GM18517 (cell line): ENCODE data around the gene HOXD10.

Experiments
- ATAC-seq: cut with Tn5 transposase; IDR thresholded peaks from one replicate; pipeline ENCODE4 v1.9.1; 2021; ENCODE audit warnings: mild to moderate bottlenecking, moderate library complexity; ENCODE audit not compliant: unreplicated experiment

HOXD10 gene

DNA sequence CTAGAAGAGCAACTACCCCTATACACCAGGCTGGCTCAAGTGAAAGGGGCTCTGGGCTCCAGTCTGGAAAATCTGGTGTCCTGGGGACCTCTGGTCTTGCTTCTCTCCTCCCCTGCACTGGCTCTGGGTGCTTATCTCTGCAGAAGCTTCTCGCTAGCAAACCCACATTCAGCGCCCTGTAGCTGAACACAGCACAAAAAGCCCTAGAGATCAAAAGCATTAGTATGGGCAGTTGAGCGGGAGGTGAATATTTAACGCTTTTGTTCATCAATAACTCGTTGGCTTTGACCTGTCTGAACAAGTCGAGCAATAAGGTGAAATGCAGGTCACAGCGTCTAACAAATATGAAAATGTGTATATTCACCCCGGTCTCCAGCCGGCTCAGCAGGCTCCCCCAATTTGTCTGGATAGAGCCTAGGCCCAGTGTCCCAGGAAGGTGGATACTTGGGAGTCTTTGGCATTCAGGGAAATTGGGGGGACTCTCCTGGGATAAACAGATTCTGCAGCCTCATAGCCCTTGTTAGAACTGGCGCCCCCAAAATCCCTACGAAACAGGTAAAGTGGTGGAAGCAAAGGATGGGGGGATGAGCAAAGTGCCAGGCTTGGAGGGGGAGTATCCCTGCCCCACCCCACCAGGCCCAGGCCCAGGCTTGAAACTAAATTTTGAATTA is 32.3 kb downstream of the HOXD10 start:
- ATAC-seq = no peak

DNA sequence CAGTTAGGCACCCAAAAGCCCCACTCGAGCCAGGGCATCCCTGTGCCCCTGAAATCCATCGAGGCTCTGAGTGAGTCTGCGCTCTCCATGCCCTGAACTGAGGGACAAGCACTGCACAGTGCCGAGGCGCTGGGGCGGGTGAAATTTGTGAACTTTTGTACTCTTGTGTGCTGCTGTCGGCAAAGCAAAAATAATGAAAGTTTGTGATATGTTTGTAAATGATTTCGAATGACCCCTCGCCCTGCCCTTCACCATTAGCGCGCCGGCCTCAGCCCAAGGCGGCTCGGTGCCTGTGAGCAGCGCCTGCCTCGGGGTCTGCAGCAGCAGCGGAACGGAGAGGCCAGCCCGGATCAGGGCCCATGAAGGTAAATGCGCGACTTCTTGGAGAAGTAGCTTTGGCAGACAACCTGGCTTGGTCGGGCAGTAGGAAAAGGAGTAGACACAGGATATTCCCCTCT is 32.9 kb downstream of the HOXD10 start:
- ATAC-seq = no peak

DNA sequence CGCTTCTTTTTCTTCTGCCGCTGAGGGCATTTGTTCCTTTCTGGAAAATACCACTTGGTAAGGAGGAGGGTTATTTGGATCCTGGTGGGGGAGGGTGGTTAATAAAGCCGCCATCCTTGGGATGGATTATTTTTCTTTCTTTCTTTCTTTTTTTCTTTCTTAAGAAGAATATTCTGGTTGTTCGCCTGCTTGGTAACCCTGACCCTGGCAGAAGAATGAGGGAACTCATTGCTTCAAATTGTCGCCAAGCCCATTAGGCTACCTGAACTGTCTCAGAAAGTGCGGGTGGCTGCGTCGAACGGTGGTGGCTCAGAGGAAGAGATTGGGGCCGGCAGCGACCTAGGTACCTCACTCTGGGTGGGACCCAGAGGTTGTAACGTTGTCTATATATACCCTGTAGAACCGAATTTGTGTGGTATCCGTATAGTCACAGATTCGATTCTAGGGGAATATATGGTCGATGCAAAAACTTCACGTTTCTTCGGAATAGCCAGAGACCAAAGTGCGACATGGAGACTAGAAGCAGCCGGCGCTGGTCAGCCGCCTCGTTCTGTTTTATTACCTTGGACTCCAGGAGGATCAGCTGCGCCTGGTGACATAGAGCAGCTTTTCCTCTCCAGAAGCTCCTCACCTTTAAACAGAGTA is 33.5 kb downstream of the HOXD10 start:
- ATAC-seq = no peak

DNA sequence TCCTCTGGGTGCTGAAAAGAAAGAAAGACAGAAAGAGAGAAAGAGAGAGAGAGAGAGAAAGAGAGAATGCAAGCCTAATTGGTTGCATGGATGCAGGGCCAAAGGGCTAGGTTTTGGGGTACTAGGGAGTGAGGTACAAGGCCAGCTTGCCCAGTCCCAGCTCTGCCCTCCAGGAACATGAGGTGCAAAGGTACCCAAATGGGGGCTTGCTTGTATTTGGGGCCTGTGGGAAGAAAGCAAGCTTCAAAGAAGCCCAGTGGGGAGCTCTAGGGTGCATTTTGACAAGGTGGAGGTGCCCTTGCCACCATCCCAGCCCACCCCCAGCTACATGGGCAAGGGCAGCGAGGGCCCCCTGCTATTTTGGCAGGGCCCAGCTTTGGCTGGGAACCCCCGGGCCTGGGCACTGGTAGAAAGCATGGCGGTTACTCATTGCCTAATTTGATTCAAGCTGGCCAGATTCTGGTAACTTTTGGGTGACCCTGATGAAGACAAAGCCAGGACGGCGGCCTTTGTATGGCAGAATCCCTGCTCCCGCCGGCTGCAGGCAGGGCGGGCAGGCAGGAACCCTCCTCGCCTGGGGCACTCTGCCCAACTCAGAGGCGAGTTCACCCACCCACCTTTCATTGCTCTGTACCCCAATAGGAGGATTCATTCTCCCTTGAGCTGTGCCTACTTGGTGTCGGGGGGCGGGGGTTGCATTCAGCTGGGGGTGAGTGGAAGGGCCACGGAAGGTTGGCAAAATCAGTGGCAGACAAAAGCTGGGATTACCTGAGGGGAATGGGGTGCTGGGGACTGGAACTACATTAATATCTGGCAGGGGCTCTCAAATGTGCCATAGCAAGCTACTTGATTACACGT is 34.2 kb downstream of the HOXD10 start:
- ATAC-seq = no peak

DNA sequence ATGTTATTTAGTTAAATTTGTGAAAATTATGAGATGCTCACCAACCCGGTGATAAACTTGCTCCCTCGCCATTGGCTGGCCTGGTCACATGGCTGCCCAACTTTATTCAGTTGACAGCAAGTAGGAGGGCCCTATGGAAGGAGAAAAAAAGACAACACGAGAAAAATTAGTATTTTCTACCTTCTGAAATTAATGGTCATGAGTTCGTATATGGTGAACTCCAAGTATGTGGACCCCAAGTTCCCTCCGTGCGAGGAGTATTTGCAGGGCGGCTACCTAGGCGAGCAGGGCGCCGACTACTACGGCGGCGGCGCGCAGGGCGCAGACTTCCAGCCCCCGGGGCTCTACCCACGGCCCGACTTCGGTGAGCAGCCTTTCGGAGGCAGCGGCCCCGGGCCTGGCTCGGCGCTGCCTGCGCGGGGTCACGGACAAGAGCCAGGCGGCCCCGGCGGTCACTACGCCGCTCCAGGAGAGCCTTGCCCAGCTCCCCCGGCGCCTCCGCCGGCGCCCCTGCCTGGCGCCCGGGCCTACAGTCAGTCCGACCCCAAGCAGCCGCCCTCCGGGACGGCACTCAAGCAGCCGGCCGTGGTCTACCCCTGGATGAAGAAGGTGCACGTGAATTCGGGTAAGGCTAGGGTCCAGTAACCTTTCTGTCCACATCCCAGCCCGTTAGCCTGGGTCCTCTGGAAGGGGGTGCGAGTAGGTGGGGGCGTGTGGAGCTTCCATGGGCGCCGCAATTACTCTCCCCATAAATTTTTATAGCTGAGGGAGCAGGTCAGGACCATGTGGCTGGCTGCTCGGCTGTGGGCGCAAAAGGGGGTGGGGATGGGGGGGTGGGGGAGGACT is 35.1 kb downstream of the HOXD10 start, which contains the start of gene HOXD4:
Gene HOXD4 (plus strand): TSS at position 109 of the 846 bp plus-strand sequence. CDS start 84 bp downstream, at position 193.
- ATAC-seq = no peak

DNA sequence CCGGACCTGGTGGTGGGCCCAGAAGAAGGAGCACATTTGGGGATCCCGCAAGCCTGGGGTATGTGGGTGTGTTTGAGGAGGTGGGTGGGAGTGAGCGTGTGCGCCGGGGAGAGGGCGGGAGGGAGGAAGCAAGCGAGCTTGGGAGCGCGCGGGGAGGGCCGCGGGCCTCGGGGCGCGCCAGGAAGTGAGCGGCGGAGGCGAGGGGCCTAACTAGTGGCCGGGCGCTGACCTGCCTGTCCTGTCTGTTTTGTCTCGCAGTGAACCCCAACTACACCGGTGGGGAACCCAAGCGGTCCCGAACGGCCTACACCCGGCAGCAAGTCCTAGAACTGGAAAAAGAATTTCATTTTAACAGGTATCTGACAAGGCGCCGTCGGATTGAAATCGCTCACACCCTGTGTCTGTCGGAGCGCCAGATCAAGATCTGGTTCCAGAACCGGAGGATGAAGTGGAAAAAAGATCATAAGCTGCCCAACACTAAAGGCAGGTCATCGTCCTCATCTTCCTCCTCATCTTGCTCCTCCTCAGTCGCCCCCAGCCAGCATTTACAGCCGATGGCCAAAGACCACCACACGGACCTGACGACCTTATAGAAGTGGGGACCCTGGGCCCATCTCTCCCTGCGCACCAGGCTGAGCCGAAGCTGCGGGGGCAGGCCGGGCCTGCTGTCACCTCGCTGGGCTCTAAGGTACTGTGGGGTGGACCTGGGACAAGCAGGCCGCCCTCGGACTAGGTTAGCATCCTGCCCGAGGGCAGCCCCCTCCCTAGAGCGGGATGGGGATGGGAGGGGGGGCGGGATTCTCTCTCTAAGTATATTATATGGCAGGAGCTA is 36.0 kb downstream of the HOXD10 start:
- ATAC-seq = no peak

DNA sequence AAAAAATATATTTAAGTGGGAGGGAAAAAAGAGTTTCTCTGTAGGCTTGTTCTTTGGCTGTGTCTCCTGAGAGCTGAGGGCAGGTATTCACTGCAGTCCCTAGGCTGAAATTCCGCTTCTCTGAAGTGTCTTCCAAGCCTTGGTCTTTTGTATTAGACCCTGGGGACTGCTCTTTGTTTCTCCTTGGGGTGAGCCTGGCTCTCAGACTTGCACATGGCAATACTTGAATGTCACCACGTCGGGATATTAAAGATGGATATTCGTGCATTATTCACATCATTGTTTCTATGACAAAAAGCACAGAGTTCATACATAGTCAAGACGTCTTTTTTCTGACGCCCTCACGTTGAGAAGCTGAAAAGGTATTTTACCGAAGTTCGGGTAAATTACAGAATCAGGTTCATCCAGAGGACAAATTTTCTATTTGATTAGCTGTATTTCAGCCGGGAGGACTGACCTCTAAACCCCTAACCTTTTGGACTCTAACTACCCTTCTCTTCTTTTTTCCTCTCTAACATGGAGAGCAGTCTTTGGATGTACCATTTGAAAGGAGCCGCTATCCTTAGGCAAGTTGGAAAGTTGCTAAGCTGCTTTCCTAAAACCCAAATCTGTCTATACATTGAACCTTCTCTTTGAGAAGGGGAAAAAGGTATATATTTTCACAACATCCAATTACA is 38.1 kb downstream of the HOXD10 start:
- no peak for ATAC-seq

DNA sequence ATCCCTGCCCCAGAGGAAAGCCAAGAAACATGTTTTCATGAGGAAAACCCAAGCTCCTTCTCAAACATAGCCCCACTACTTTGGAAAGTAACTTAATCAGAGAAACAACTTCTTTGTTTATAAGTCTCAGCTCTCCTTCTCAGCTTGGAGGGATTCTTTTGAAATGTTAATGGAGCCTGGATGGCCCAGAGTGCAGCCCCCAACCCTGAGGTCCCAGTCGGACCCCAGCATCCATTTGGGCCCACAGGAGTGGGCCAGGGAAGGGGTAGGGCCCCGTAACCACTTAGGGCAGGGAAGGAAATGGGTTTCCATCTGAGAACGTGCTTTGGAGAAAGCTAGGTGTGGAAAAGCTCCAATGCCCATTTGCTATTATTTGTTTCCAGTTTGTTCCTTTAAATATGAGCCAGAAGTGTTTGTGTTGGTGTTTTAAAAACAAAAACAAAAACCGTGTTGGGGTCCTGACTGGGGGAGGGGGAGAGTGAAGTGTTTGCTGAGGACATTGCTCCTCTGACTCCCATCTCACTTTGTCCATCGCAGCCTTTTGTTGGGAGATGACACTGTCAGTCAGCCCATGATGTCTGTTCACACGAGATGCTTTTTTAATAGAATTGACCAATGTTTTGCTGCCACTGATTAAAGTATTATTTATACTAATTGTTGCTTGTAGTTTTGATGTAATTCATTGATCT is 38.9 kb downstream of the HOXD10 start:
- no peak for ATAC-seq

DNA sequence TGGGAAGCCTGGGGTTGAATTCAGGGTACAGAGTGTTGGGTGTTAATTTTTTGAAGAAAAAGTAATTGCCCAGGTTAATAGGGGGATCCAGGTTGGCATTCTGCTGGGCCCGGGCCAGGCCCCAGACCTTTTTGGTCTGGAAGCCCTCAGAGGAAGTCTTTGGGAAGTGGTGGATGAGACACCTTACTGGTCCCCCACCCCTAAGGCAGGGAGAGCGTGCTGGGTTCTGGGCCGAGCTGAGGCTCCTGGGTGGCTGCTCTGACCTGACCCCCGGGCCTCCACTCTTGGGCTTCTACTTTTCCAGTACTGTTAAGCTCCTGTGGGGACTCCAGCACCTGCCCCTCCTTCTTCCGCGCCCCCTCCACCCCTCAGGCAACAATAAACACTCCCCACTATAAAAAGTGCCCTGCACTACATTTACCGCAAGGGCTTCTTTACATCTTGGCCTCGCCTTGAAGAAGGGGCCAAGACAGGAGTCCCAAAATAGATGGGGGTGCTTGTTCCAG is 39.8 kb downstream of the HOXD10 start:
- no peak for ATAC-seq

DNA sequence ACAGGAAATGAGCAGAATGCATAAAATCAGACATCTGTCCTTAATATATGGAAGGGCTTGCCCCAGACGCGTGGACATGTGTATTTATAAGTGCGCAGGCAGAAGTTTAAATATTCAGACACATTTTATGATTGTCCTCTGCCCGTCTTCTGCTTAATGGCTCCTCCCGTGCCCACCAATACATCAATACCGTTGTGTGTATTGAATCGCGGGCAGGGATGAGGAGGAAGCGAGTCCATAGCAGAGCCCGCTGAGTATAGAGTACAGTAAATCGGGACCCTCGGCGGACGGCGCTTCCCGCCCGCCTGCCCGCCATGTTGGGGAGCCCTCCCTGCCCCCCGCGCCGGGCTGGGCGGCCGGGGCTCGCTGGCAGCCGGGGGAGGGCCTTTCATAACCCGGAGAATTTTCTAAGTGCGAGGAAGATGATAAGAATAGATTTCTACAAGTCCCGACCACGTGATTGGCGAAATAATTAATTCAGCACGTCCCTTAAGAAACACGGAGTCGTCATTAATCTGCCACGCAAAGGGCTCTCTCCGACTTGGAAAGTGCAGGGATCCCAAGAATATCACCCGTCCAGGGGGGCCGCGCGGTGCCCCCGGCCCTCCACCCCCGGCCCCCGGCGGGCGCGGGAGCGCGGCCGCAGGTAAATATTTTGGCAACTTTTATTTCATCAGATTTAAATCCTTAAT is 40.4 kb downstream of the HOXD10 start, which contains the start of gene HOXD3:
Gene HOXD3 (plus strand): TSS at position 501 of the 692 bp plus-strand sequence. CDS start 11,808 bp downstream, outside the sequence.
- ATAC-seq = no peak

DNA sequence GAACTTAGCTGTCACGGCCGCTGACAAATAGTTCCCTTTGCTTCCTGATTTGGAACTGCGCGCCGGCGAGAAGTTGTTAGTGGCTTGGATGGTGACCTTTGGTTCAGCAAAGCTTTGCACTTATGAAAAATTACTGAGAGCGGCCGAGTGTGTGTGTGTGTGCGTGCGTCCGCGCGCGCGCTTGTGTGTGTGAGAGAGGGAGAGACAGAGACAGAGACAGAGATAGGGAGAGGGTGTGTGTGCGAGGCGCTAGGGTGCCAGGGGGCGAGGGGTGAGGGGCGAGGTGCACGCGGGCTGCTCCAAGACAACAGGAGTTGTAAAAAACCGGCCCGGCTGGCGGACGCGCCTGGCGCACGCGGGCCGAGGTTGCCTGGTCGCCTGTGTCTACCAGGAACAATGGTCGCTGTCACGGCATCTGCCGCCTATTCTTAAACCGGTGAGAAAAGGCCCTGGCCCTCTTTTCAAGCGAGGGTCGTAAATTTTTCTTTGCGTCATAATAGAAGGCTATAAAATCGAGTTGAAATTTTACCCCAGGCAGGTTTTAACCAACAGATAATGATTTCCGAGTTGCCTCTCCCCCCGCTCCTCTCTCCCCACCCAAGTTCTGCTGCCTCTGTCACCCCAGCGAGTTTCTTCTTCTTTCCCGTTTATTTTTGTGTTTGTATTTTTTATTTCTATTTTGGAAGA is 41.1 kb downstream of the HOXD10 start:
- no peak for ATAC-seq

DNA sequence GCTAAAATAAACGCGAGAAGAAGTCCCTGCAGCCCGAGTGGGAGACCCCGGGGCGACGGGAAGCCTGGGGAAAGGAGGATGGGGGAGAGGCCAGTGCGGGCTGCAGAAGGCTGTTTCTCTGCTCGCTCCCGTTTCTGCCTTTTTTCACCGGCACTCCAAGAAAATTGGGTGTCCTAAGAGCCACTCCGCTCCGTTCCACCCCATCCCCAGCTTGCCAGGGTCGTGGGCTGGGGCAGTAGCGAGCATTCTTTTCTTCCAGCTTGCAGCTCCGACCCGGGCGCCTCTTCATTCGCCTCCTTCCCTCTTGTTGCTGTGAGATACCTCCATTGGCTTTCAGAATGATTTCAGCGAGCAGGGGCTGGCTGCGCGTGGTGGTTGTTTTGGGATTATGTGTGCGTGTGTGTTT is 41.6 kb downstream of the HOXD10 start:
- no peak for ATAC-seq

DNA sequence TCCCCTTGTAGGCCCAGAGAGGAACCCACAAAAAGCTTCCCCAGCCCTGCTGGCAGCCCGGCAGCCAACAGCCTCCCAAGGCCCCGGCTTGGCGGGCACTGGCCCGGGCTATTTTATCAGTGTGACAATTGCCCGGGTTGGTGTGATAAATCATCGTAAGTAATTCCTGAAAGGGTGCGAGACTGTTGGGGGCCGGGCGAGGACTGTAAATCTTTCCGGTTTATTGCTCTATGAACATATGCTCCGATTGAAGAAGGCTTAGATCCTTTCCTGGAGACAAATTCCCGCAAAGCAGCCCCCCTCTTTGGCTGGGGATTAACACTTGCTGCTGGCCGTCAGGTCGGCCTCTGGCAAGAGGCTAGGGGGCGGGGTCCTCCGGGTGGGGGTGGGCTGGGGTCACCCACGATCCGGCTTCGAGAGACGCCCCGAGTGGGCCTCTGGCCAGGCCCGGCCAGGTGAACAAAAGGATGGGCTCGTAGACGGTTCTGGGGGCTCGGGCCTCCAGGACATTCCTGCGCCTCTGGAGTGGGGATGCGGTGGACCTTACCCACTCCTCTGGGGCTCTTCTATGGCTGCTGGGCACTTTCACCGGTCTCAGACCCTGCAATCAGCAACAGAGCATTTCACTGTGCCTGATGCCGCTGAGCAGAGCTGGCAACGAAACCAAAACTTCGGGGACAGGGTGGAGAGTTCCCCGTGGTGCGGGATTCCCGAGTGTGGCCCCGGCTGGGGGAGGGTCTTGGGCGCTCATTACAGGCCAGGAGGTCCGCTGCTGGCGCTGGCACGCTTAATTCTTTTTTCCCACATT is 42.5 kb downstream of the HOXD10 start:
- ATAC-seq = no peak

DNA sequence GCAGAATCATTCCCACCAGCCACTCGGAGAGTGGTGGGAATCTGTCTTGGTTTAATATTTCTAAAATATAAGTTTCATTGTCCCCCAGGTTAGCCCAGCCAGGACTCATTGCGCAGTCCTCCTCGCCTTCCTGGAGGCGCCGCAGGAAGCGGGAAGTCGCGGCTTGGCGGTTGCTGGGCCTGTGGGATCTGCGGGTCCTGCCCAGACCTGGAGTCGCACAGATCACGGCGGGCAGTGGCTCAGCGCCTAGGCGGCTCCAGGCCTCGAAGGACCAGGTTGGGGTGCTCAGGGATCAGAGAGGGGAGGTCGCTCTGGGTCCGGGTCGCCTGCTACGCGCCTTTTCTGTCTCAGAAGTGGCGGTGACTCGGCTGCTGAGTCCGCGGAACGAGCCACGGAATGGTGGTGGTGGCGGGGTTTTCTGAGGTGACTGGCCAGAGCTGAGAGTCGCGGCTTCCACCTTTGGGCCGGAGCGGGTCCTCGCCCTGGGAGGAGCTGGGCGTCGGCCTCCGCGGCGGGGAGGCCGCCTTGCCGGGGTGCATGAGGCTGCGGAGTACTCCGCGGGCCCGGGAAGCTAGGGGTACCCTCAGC is 43.2 kb downstream of the HOXD10 start:
- no peak for ATAC-seq

DNA sequence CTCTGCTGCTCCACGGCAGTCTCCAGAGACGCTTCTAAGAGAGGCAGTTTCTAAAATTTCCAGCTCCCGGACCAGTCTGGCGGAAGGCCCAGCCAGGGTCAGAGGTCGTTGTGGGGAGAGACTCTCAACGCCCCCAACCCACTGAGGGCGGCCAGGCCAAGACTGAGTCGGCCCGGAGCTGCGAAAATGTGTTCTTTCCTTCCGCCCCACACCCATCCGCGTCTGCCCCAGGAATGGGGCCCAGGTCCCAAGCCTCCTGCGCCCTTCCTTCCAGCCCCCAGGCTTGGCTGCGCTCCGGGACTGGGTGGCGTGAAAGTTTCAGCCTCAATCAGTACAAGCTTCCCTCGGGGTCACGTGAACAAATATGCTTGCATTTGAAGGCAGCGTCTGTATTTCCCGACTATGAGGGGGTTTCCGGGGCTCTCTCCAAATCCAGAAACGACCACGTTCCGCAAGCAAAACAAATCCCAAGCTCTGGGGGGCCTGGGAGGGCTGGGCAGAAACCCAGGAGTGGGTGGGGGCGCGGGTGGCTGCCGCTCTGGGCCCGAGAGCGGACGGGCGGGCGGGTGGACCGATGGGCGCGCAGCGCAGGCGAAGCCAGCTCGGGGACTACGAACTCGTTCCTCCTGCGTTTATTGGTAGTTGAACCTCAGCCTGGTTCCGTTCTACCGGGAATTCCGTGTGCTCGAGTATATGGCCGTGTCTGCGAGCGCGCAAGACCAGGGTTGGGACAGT is 43.8 kb downstream of the HOXD10 start:
- no peak for ATAC-seq
